Suppressor macrophage treated with lipopolysaccharide for 4 hours (primary cell): ENCODE results near the gene MAGEA2.
"Not testable (repeated sequence)": the region's sequence is repeated elsewhere in the genome, so short reads cannot be mapped to it uniquely, and the experiment has no call there.

Source experiments
- DNase-seq: peaks from one replicate; pipeline ENCODE4 v3.0.0-alpha.2; 2020

MAGEA2 gene

DNA sequence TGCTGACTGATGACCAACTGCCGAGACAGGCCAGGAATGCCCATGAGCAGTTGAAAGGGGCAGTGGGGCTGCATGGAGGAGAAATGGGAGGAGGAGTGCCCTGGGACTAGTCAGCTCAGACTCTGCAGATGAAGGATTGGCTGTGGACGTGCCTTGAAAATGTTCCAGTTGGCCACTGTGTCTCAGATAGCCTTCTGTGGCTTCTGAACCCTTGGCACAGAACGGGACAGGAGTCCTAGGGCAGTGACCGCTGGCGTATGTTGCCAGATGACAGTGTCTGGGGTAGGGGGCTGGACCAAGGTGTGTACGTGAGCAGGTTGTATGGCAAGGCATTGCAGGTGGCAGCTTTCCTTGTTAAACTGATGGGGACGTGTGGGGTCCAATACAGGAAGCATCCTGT lies 47.1 kb downstream of the MAGEA2 start:
- not testable (repeated sequence) for DNase-seq

DNA sequence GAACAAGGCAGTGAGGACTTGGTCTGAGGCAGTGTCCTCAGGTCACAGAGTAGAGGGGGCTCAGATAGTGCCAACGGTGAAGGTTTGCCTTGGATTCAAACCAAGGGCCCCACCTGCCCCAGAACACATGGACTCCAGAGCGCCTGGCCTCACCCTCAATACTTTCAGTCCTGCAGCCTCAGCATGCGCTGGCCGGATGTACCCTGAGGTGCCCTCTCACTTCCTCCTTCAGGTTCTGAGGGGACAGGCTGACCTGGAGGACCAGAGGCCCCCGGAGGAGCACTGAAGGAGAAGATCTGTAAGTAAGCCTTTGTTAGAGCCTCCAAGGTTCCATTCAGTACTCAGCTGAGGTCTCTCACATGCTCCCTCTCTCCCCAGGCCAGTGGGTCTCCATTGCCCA lies 53.3 kb downstream of the MAGEA2 start:
- not testable (repeated sequence) for DNase-seq
